ENCODE measurements around the gene WHRN.

Gene WHRN

DNA sequence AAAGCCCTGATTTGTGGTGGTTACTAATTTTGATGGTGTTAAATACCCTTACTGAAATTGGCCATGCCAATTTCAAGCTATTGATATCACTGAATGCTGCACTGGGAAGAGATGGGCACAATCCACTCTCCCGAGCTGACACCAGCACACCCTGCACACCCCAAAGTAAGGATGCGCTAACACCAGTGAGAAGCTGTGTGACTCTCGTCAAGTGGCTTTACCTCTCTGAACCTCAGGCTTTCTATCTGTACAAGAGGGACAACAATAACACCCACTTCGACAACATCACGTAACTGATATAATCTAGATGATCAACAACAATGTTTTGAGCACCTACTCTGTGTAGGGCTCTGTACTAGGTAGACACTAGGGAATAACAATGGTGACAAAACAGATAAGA lies 109.5 kb downstream of the WHRN start:
- DNase-seq, result no peak

DNA sequence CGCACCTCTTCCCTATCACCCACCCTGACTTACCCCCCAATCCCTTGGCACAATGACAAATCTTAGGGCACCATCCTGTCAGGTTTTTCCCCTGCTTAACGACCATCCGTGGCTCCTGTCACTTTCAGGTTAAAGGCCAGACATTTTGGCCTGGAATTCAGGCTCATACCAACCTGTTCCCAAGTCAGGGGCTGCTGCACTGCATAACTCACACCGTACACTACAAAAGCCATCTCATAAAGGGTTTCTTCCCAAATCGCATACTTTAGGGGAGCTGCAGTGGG lies 110.0 kb downstream of the WHRN start:
- DNase-seq, result no peak

DNA sequence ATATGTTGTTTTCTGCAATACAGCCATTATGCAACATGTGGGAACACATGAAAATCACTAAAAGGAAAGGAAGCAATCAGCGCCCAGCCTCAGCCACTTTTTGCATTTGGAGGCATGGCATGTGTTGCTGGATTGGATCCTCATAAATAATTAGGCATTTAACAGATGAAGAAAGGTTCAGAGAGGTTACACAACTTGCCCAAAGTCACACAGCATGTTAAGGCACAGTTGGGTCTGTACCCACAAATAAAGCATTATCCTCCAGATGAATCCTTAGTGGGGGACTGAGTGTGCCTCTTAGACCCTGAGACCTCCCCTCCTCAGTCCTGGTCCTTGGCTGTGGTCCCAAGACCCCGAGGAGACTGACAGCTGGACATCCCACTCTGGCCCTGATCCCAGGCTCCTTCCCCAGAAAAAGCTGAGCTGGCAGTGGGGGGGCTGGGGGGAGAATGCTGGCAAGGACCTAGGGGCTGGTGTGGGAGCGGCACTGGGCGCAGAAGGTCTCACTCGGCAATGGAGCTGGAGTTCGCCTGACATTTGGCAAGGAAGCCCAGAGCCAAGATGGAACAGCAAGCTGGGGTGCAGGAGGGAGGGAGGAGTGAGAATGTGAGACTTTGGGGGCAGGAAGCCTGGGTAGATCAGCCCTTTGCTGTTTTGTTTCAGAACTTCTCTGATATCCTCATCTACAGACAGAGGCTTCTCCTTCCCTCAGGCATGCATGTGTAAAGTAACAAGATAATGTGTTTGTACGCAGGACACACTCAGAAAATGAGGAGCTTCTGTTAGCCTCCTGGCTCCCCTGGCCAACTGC lies 110.5 kb downstream of the WHRN start:
- DNase-seq, result peak in 1 of 2 donors; percentile 16

DNA sequence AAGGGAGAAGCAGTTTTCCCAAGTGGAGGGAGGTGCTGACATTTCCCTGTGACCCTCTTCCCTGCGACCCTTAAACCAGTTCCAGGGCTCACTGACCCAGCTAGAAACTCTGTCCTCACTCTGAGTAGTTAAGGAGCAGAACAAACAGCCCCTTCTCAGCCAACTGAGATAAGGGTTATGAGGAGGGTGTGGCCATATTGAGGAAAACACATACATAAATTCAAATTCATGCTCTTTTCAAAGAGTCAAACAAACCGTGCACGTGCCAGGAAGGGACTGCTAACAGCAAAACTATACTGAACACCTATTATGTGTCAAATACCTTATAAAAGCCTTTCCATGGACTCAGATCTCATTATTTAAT lies 112.5 kb downstream of the WHRN start:
- DNase-seq, result no peak

DNA sequence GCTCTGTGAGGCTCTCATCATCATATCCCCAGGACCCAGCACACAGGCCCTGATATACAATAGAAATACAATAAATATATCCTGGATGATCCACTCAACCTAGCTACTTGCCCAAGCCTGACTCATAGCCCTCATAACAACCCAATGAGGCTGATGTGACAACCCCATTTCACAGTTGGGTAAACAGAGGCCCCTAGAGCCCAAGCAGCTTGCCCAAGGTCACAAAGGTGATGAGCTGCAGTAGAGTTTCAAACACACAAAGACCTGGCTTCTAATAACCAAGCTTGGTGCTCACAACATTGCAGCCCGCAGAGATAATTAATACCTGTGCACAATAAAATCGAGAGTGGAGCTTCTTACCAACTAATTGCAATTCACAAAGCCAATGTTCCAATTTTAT lies 114.3 kb downstream of the WHRN start:
- no peak for DNase-seq

DNA sequence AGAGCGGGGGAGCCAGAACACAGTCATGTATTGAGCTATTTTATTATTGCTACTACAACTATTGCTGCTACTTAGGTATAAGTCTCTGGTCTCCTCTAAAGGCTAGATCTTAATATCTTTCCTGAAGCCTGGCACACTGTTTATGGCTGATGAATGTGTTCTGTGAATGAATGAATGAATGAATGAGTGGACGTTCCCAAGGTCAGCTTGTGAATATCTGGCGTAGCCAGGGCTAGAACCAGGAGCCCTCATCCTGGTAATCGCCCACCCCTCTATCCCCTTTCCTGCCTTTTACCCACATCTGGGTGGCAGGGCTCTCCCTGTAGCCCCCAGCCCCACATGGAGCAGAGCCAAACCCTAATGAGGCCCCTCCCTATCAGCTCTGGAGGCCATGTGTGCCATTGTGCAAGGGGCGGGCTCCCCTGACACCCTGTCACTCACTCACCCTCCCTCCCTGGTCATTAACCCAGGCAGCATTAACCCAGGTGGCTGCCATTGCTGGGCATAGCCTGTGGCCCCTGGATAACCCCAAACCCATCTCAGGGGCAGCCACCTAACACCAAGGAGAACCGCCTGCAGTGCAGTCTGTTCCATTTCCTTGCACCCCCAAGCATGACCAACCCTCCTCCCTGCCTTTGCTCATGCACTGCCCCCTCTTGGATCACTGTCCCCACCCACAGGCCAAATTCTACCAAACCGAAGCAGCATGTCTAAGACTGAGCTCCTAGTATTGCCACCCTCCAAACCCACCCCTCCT lies 115.5 kb downstream of the WHRN start:
- no peak for DNase-seq

DNA sequence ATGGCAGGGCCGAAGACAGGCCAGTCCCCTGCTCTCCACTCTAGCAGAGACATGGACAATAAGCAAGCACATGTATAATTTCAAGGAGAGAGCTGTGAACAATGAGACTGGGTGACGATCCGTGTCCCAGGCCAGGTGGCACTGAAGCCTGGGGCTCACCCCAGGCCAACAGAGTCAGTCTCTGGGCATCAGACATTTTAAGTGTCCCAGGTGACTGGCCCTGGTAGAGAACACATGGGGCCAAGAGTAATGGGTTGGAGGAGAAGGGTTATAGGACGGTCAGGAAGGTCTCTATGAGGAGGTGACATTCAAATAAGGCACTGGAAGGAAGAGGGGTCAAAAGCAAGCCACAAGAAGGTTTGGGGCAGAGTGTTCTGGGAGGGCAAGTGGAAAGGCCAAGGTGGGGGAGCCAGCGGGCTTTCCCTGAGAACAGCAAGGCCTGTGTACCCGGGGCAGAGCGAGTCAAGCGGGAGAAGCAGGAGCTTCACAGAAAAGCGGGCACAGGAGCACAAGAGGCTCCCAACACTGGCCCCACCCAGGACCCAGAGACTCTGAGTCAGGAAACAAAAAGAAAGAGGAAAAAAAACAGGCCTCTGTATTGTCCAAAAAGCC lies 116.4 kb downstream of the WHRN start:
- no peak for DNase-seq

DNA sequence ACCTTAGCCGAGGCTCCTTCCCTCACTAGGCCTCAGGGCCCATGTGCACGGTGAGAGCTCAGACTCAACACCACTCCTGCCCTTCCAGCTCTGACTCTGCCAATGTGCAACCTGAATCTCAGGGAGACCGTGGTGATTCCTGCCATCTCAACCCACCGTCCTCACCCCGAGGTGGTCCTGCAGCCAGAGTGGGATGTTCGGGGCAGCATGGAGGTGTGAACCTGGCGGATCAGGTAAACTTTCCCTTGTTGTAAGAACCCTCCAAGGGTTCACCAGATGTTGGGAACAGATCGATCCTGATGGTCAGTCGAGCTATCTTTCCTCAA lies 117.0 kb downstream of the WHRN start:
- no peak for DNase-seq

DNA sequence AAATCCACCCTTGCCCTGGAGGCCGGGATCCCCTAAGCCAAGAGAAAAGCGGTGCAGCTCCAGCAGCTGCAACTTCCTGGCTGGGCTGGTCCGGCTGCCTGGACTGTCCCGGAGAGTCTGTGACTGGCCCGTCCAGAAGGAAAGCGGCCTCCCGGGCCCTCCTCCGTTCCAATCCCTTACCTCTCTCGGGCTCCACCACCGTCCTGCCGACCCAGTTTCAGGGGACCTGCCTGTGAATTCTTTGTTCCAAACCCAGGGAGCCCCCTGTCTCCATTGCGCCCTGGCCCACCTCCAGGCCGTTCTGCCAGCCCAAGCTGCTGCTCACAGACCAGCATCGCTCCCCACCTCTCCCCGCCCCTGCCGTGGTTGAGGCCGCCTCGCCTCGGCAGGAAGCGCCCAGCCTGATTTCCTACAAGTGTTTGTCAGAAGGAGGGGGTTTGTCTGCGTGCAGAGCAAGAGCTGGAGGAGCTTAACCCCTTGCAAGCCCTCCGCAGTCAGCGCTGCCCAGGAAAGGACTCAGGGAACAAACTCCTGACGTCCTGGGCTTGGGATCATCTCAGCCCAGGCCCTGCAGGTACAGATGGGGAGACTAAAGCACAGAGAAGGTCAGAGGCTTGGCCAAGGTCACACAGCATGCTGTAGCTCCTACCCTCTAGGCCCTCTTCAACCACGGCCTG lies 117.5 kb downstream of the WHRN start, which contains the start of gene AKNA:
Gene AKNA, minus strand, starts transcription at position 303 of the 677 bp plus-strand sequence. CDS start 6,649 bp downstream, outside the sequence.
- peak; percentile 71 to 75 for DNase-seq

DNA sequence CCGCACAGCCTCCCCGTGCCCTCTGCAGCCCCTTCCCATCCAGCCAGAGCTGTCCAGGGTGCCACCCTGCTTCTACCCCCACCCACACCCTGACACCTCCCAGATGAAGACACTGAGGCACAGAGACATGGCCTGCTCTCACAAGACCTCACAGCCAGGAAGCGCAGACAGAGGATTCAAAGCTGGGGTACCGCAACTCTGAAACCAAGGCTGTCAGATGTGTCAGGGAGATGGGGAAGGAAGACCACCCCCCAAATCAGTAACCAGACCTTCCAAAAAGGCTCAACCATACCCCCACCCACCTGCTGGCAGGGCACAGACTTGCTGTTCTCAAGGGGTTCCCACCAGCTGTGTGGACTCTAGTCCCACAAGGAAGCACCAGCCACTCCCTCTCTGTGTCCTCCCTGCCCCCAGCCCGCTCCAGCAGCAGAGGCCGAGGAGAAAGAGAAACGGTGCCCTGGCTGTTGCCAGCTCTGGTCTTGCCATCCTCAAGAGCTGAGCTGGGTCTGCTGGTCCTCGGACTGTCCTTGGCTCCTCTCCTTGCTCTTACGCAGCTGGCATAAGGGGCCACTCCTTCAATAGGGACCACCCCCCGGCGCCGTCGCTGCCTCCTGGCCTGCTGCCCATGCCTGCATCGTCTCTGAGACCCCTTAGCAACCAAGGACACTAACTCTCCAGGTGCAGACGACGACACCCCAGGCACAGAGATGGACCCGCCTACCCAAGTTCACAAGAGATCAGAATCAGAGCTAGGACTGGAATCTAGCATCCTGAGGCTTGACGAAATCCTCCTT lies 118.2 kb downstream of the WHRN start:
- DNase-seq, result peak in 1 of 2 donors; percentile 62

DNA sequence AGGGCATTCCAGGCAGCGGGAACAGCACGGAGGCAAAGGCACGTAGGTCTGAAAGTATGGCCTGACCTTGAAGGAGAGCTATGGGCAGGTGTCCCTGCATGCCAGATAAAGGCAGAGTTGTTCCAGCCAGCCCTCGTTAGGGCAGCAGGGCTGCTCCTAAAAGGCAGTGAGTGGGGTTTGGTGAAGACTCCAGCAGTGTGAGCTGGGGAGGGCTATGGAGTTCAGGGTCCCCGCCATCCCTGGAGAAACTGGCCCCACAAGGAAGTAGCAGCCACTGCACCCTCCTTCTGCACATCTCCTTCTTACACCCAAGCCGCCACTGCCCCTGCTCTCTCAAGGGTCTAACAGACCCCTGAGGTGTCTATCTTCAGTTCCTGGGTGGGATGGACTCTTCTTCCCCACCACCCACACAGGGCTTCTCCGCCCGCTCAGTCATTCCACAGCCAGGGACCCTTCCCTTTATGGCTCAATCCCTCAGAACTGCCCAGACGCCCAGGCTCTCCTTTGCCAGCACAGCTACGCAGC lies 118.8 kb downstream of the WHRN start:
- no peak for DNase-seq

DNA sequence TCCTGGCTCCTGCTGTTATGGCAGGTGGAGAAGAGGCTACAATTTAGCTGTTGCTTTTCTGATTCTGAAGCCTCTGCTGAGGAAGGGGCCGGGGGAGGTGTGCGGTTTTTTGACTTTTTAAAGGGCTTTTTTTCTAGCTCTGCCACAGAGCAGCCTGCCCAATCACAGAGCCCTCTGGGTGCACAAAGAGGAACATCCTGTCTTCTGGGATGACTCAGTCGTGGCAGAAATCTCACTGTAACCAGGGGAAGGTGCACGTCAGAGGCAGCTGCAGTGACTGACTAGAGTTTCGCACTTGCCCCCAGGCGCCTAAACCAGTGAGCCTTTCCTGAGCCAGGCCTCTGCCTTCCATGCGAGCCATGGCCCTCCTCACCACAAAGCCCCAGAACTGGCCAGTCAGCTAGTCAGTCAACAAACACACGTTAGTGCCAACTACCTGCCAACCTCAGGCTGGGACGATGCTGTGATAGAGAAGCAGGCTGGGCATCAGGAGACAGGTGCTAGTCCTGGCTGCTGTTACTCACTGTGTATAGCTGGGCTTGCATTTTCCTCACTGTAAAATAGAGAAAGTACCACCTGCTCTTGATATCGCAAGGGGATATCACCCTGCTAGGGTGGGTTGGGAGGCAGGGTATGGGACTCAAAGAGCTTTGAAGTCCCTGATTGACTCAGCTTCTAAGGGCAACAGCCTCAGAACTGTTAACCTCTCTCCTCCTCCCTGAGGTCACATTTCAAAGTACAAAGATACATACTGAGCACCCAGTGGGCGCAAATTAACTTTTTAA lies 119.7 kb downstream of the WHRN start:
- DNase-seq, result peak; percentile 42 to 55

DNA sequence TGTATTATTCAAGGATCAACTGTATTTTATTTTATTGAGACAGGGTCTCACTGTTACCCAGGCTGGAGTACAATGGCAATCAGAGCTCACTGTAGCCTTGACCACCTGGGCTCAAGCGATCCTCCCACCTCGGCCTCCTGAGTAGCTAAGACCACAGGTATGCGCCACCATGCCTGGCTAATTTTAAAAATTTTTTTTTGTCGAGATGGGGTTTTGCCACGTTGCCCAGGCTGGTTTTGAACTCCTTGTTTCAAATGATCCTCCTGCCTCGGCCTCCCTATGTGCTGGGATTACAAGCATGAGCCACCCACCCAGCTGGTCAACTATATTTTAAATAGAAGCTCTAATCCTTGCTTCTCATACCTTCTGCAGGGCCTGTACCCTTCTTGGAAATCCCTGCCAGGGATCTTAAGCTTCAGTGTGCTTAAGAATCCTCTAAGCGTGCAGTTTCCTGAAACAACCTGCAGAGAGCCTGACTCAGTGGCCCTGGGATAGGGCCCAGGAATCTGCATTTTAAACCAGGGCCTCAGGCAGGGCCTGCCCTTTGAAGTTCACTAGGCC lies 120.4 kb downstream of the WHRN start:
- DNase-seq, result no peak

DNA sequence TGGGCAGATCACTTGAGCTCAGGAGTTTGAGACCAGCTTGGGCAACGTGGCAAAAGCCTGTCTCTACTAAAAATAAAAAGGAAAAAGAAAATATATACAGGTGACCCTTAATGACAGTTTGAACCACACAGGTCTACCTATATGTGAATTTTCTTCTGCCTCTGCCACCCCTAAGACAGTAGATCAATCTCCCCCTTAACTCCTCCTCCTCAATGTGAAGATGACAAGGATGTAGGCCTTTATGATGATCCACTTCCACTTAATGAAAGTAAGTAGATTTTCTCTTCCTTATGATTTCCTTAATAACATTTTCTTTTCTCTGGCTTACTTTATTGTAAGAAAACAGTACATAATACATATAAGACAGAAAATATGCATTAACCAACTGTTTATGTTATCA lies 120.9 kb downstream of the WHRN start:
- no peak for DNase-seq

DNA sequence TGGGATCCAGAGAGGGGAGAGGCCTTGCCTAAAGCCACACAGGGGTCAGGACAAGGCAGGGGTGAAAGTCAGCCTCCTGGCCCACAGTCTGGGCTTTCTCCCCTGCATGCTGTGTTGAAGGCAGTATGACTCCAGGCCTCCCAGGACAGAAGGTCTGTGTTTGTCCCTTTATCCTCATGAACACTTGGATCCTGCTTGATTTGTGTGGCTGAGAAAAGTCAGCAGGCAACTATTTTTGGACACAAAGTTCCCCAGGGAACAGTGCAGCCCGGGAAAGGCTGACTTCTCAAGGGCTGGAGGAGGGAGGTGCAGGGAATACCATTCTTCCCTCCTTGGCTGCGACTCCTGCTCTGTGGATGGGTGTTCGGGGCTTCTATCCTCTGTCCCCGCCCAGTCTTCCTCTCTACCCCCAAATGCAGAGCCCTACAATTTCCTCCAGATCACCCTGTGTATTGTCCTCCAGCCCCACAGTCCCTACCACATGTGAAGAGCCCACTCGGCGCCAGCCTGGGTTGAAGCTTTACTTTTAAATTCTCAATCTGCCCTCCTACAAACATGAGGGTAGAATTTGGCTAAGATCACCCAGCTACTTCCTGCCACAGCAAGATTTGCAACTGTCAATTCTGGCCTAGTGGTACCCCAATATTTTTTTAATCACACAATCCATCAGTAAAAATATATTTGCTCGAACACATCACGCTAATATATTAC lies 121.6 kb downstream of the WHRN start:
- DNase-seq, result no peak

DNA sequence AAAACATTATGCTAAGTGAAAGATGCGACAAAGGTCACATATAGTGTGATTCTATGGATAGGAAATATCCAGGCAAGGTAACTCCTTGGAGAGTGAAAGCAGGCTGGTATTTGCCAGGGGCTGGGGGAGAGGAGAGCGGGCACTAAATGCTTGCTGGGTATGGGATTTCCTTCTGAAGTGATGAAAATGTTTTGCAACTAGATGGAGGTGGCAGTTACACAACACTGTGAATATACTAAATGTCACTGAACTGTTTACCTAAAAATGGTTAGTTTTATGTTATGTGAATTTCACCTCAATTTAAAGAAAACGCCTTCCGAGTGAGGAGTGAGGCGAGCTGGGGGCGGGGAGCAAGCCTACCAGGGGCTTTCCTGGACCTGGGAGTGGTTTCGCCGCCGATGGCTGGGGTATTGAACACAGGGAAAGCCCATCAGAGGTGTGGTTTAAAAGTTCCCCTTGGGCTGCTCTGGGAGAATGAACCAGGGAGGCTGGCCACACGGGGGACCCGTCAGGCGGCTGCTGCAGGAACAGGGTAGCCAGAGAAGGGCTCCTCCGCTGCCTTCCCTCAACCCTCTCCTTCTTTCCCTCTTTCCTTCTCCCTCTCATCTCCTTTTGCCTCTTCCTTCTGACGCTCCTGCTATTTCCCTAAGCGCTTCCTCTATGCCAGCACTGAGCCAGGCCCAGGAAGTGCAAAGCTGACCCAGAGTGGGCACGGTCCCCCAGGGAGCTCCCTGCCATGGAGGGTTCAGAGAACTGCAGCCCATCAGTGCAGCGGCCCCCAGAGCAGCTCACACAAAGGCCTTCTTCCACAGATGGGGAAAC lies 122.4 kb downstream of the WHRN start:
- DNase-seq, result peak in 1 of 2 donors; percentile 56

DNA sequence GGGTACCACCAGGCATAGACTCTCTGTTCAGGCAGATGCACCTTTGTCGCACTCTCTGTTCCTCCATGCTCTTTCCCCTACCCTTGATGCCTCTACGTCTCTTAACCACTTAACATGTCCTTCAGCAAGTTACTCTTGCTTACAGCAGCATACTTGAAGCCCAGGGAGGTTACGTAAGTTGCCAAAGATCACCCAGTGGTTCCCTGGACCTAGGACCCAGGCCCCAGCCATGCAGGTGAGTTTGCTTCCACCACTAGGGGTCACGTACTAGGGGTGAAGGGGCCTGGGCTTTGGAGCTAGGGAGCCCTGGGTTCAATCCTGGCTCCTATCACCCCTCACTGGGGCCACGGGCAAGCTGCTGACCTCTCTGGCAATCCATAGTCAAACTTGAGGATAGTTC lies 126.4 kb downstream of the WHRN start:
- DNase-seq, result no peak

DNA sequence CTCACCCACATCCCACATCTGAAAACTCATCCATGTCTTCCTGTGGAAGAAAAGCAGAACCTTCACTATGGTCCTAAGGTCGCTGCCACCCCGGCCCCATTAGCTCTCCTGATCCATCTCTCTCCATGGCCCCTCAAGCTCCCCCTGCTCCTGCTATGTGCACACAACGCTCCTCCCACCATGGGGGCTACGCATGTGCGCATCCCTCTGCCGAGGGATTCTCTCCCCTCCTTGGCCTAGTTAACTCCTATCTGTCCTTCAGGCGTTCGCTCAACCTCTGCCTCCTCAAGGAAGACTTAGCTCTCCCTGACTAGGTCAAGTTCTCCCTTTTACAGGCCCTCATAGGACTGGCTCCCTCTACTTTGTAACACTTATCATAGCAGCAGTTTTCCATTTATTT lies 127.3 kb downstream of the WHRN start:
- no peak for DNase-seq

DNA sequence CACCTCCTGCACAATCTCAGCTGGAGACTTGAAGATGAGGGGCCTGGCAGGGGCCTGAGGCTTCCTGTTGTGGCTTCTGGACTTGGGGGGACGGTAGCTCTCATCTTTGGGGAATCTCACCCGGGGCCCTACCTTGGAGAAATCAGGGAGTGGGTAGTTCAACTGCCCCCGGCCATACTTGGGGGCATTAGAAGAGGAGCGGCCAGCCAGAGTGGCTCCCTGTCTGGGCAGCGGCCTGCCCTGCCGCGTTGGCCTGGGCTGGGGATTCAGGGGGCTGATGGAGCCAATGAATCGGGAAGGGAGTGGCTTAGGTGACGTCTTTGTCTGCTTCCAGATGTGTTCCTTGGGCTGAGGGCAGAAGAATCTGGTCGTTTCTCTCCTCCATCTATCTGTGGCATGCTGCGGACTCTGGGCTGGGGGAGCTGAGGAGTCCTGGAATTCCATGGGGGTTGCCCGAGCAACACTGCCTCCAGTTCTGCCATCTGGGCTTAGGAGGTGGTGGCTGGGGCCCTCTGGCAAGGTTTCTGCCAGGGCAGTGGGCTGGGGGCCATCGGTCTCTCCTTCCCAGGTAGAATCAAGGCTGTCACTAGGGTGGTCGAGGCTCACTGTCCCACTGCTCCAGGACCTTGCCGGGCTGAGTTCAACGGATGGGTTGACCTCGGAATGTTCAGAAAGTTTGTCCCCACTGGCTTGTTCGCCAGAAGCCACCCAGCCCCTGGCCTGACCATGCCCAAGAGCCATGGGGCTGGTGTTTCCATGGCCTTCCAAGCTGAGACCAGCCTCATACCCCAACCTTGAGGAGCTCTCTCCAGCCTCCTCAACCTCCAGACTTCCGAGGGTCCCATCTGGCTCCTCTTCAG lies 128.5 kb downstream of the WHRN start:
- DNase-seq, result no peak

Data from hippocampal formation (tissue), 2 donors.